GM18867 (cell line): ENCODE data around the gene BSN.
"Not testable (repeated sequence)": the region's sequence is repeated elsewhere in the genome, so short reads cannot be mapped to it uniquely, and the experiment has no call there.

Source experiments
- ATAC-seq: cut with Tn5 transposase; IDR thresholded peaks from one replicate; pipeline ENCODE4 v1.9.1; 2021; ENCODE audit warnings: mild to moderate bottlenecking, moderate library complexity; ENCODE audit not compliant: unreplicated experiment

Gene BSN

GRCh38 chr3:49689046-49689907 is 135.0 kb downstream of the BSN start, which contains the start of the genes MST1 and RNF123:
Gene MST1, minus strand, starts transcription at chr3:49689474. Its CDS starts 783 bp downstream, at chr3:49688691.
Gene RNF123, plus strand, starts transcription at chr3:49689557. Its CDS starts 1,609 bp downstream, at chr3:49691166.
- ATAC-seq: peak; percentile 56

GRCh38 chr3:49689908-49690624 is 135.8 kb downstream of the BSN start:
- ATAC-seq: not testable (repeated sequence)

GRCh38 chr3:49690856-49691255 is 136.6 kb downstream of the BSN start:
- not testable (repeated sequence) for ATAC-seq

GRCh38 chr3:49691481-49691880 is 137.2 kb downstream of the BSN start:
- ATAC-seq: not testable (repeated sequence)

GRCh38 chr3:49694409-49695070 is 140.3 kb downstream of the BSN start:
- not testable (repeated sequence) for ATAC-seq

GRCh38 chr3:49695350-49696015 is 141.2 kb downstream of the BSN start:
- ATAC-seq: not testable (repeated sequence)

- ATAC-seq: no peak
Measured at GRCh38 chr3:49699281-49699979, 145.2 kb downstream of the BSN start.

- no peak for ATAC-seq
Measured at GRCh38 chr3:49700014-49700413, 145.7 kb downstream of the BSN start.

- no peak for ATAC-seq
Measured at GRCh38 chr3:49700453-49701128, 146.3 kb downstream of the BSN start.

GRCh38 chr3:49701388-49702077 is 147.3 kb downstream of the BSN start:
- no peak for ATAC-seq

- ATAC-seq: no peak
Measured at GRCh38 chr3:49702672-49703071, 148.4 kb downstream of the BSN start.

- peak; percentile 71 for ATAC-seq
Measured at GRCh38 chr3:49703443-49703927, 149.2 kb downstream of the BSN start.

GRCh38 chr3:49703956-49704355 is 149.7 kb downstream of the BSN start:
- ATAC-seq: no peak

GRCh38 chr3:49704629-49705028 is 150.4 kb downstream of the BSN start:
- ATAC-seq: no peak

- ATAC-seq: no peak
Measured at GRCh38 chr3:49705390-49705960, 151.2 kb downstream of the BSN start.

- no peak for ATAC-seq
Measured at GRCh38 chr3:49706456-49707112, 152.3 kb downstream of the BSN start.

GRCh38 chr3:49707113-49707480 is 152.8 kb downstream of the BSN start:
- ATAC-seq: no peak

GRCh38 chr3:49709852-49710251 is 155.6 kb downstream of the BSN start:
- ATAC-seq: no peak
